GM12878 (cell line): Measurements from ENCODE around the gene ZNF655. TPM values are rescaled to one million over a fixed set of nuclear protein-coding genes. Genes with fewer than 3 reads are reported as not detected.

Source experiments
- ATAC-seq: fragments of 200-7000 bp; cut with Tn5 transposase; 3 replicates; pipeline ENCODE4 v1.9.1; 2020; ENCODE audit warnings: mild to moderate bottlenecking, moderate library complexity
- BruUV-seq: library from RNA; stranded (reverse); fragments of 400-500 nt; replicated peaks from 2 replicates; lab custom pipeline; 2021; lab: Mats Ljungman, UMichigan
- CTCF ChIA-PET: fragments of 300-600 bp; sonication (Branson Sonifier 250); formaldehyde crosslinking; extraction: SDS; loops from one replicate; lab custom pipeline; 2021; ENCODE audit warnings: inconsistent platforms; lab: Yijun Ruan, JAX
- POLR2A ChIA-PET: fragments of 350-600 bp; formaldehyde crosslinking; extraction: SDS; loops from one replicate; lab custom pipeline; 2021; ENCODE audit warnings: inconsistent platforms; lab: Charles Lee
- RAD21 ChIA-PET: fragments of 300-600 bp; sonication (Branson Sonifier 250); formaldehyde crosslinking; loops from one replicate; lab custom pipeline; 2023; ENCODE audit warnings: antibody characterized with exemption; ENCODE audit not compliant: unreplicated experiment; lab: Charles Lee
- SMC1A ChIA-PET: fragments of 300-600 bp; sonication (Branson Sonifier 250); formaldehyde crosslinking; loops from one replicate; lab custom pipeline; 2023; ENCODE audit not compliant: unreplicated experiment, uncharacterized antibody; lab: Charles Lee
- DNase-seq: peaks from one replicate; pipeline ENCODE4 v3.0.0-alpha.2; 2011; ENCODE audit warnings: low read depth, low spot score
- FAIRE-seq: peaks from 3 replicates; lab custom pipeline; 2011; peaks lifted over from hg19 to GRCh38; lab: Jason Lieb, UNC
- H2AFZ ChIP-seq: 2 replicates; pipeline ENCODE4 v1.6.0; 2011; ENCODE audit warnings: low read depth, low read length, control low read depth; ENCODE audit not compliant: control insufficient read depth
- H3K27ac ChIP-seq: 2 replicates; pipeline ENCODE4 v1.5.1; 2011; ENCODE audit warnings: control low read depth; ENCODE audit not compliant: control insufficient read depth, insufficient read depth
- H3K27me3 ChIP-seq, 2 experiments: replicated peaks in 1 of 2; 2 replicates each; pipeline versions ENCODE4 v1.6.0 to v1.6.1; 2011; ENCODE audit warnings: low read length in 1 of 2; ENCODE audit not compliant: control insufficient read depth in 2 of 2, insufficient read depth in 2 of 2
- H3K36me3 ChIP-seq, 2 experiments: 2 replicates each; pipeline ENCODE4 v1.5.1; 2011; ENCODE audit warnings: low read length in 1 of 2; ENCODE audit not compliant: control insufficient read depth in 2 of 2, insufficient read depth in 2 of 2
- H3K4me1 ChIP-seq: 2 replicates; pipeline ENCODE4 v1.6.1; 2011; ENCODE audit warnings: mild to moderate bottlenecking, low read length, moderate library complexity, mixed read lengths; ENCODE audit not compliant: control insufficient read depth, insufficient read depth
- H3K4me2 ChIP-seq: 2 replicates; pipeline ENCODE4 v1.6.0; 2011; ENCODE audit warnings: control low read depth; ENCODE audit not compliant: control insufficient read depth, insufficient read depth
- H3K4me3 ChIP-seq: fragments of 200-600 bp; sonication (generic); 2 replicates; pipeline ENCODE4 v1.5.1; 2016
- H3K79me2 ChIP-seq: 2 replicates; pipeline ENCODE4 v1.6.0; 2011; ENCODE audit warnings: low read length; ENCODE audit not compliant: control insufficient read depth, insufficient read depth
- H3K9ac ChIP-seq: 2 replicates; pipeline ENCODE4 v1.8.0; 2011; ENCODE audit warnings: low read length, control low read depth, mixed read lengths; ENCODE audit not compliant: control insufficient read depth, insufficient read depth
- H3K9me3 ChIP-seq: replicated peaks from 3 replicates; pipeline ENCODE4 v1.5.1; 2011; ENCODE audit warnings: mild to moderate bottlenecking, low read length; ENCODE audit not compliant: control insufficient read depth, insufficient read depth
- H4K20me1 ChIP-seq: 2 replicates; pipeline ENCODE4 v1.6.0; 2011; ENCODE audit not compliant: control insufficient read depth, insufficient read depth
- CHD2 ChIP-seq: IDR thresholded peaks from 2 replicates; pipeline ENCODE4 v1.6.1; 2011; ENCODE audit warnings: low read depth, low read length, improper control_type of control experiment, borderline replicate concordance
- CREM ChIP-seq: IDR thresholded peaks from 2 replicates; pipeline ENCODE4 v1.6.1; 2014; ENCODE audit warnings: antibody characterized with exemption, low read depth
- E2F4 ChIP-seq: IDR thresholded peaks from 2 replicates; pipeline ENCODE4 v1.6.1; 2012; ENCODE audit warnings: low read depth, low read length, improper control_type of control experiment
- MLLT1 ChIP-seq: fragments of 450-650 bp; IDR thresholded peaks from 2 replicates; pipeline ENCODE4 v1.6.1; 2016; ENCODE audit warnings: mild to moderate bottlenecking
- NR2F1 ChIP-seq: fragments of 450-650 bp; conservative IDR thresholded peaks from 2 replicates; pipeline ENCODE4 v1.6.1; 2017; ENCODE audit warnings: mild to moderate bottlenecking
- SREBF2 ChIP-seq: IDR thresholded peaks from 2 replicates; pipeline ENCODE4 v1.6.1; 2012; ENCODE audit warnings: mild to moderate bottlenecking, low read length
- ZNF622 ChIP-seq: fragments of 450-650 bp; IDR thresholded peaks from 2 replicates; pipeline ENCODE4 v1.6.1; 2017; ENCODE audit warnings: mild to moderate bottlenecking, inconsistent platforms
- ZZZ3 ChIP-seq: IDR thresholded peaks from 2 replicates; pipeline ENCODE4 v1.6.1; 2011; ENCODE audit warnings: low read depth; ENCODE audit not compliant: control insufficient read depth, insufficient read length
- WGBS: methylation state at CpG from one replicate; pipeline ENCODE4 v1.1.6; 2016; ENCODE audit warnings: low lambda C conversion rate; ENCODE audit not compliant: insufficient replicate concordance, insufficient coverage; ENCODE audit errors: missing lambda C conversion rate; 5-methylcytosine and 5-hydroxymethylcytosine counted together
- in situ Hi-C: fragments of 300-500 bp; cut with MboI; formaldehyde crosslinking; loops from 9 replicates; pipeline ENCODE4 v1.14.3; 2018; ENCODE audit warnings: mixed read lengths
- intact Hi-C: fragments of 100-400 bp; cut with micrococcal nuclease; formaldehyde crosslinking; loops from one replicate; pipeline ENCODE4 v1.14.2; 2022; ENCODE audit not compliant: unreplicated experiment
- polyA plus RNA-seq, 11 experiments: library from polyadenylated mRNA; depleted of rRNA in 4 of 11; unstranded in 6 of 11; stranded (reverse) in 5 of 11; fragments of >200 nt; fragmentation: Nextera tagmentation in 4 of 11; fragmentation: Illumina TruSeq in 1 of 11; extraction: Ambion mirVana in 4 of 11; extraction: Trizol in 1 of 11; gene quantifications; 1 replicate in 1 of 11; 2 replicates in 10 of 11; pipeline versions ENCODE4 v1.2.1 to v1.2.3, GENCODE V29; 2011 to 2016; ENCODE audit warnings: inconsistent platforms in 2 of 11, missing spikeins in 2 of 11, low read depth in 1 of 11
- total RNA-seq, 4 experiments: library from RNA; depleted of rRNA in 3 of 4; stranded (reverse); fragments of >200 nt in 3 of 4; fragmentation: Illumina TruSeq in 1 of 4; extraction: Trizol in 1 of 4; gene quantifications; 2 replicates each; pipeline versions ENCODE4 v1.2.1 to v1.2.3, GENCODE V29; 2013 to 2021

Gene ZNF655
- total and polyA plus RNA-seq, 10 of the 15 experiments (the other 5 are each of a cell fraction or from before 2014, with no cell fraction given): 14.5 to 107 (median 52.8) TPM

- no peaks in the 10 kb centered on the region for H4K20me1 ChIP-seq
- no peak for TF ChIP-seq MLLT1
- TF ChIP-seq CHD2: no peak
- TF ChIP-seq ZZZ3: no peak
- no peak for TF ChIP-seq CREM
- no peak for TF ChIP-seq NR2F1
- no peak for TF ChIP-seq ZNF622
- TF ChIP-seq SREBF2: no peak
- TF ChIP-seq E2F4: no peak
- no peak overlapping the region for H3K27ac ChIP-seq
- intact Hi-C loops (no loop called here), in situ Hi-C loops (no loop called here)
- no peaks in the 10 kb centered on the region for H3K27me3 ChIP-seq
- ChIA-PET SMC1A (no interaction called here), CTCF (no interaction called here), RAD21 (no interaction called here), POLR2A (no interaction called here)
- H3K9ac ChIP-seq: no peak overlapping the region
- FAIRE-seq (no peak), ATAC-seq (no peak), DNase-seq (no peak)
- H3K4me2 ChIP-seq: no peak overlapping the region
- no TSS peak for BruUV-seq
- H3K4me1 ChIP-seq: 0 out of 2 replicates have a peak, but pooled peaks cover 3% of the 10 kb centered on the region
- H3K4me3 ChIP-seq: no peak overlapping the region
- H3K9me3 ChIP-seq: no peaks in the 10 kb centered on the region
- WGBS: 68% methylated on average over 2 of the region's 2 CpGs
- H3K36me3 ChIP-seq: peaks cover 0 to 10% of the 10 kb centered on the region in 2 experiments; a peak in 2 of 4 replicates
- no peak overlapping the region for H2AFZ ChIP-seq
- H3K79me2 ChIP-seq: peaks cover 47% of the 10 kb centered on the region
Observed at GRCh38 chr7:99554939-99555338, 3.5 kb upstream of the ZNF655 start.
